Epithelial cell of proximal tubule (primary cell): ENCODE measurements around the gene CIDEC. TPM values are rescaled to one million over a fixed set of nuclear protein-coding genes. Genes with fewer than 3 reads are reported as not detected.

Experiments
- DNase-seq: peaks from one replicate; pipeline ENCODE4 v3.0.0-alpha.2; 2011; ENCODE audit warnings: low read depth
- H3K4me3 ChIP-seq: 2 replicates; pipeline ENCODE4 v1.5.1; 2011; ENCODE audit warnings: low read depth, mild to moderate bottlenecking, low read length
- CTCF ChIP-seq: conservative IDR thresholded peaks from 2 replicates; pipeline ENCODE4 v1.5.1; 2012; ENCODE audit warnings: low read depth, mild to moderate bottlenecking, low read length
- total RNA-seq: library from RNA; depleted of rRNA; stranded (reverse); fragments of >200 nt; gene quantifications from 2 replicates; pipeline ENCODE4 v1.2.3, GENCODE V29; 2015

Gene CIDEC
- total RNA-seq, 1 donor from 2014 or later = not detected

GRCh38 chr3:9909221-9910013 lies 29.4 kb upstream of the CIDEC start:
- H3K4me3 ChIP-seq = no peak overlapping the region
- TF ChIP-seq CTCF = no peak
- no peak for DNase-seq

- TF ChIP-seq CTCF = no peak
Measured at GRCh38 chr3:9908286-9908685, 28.2 kb upstream of the CIDEC start.

GRCh38 chr3:9906480-9906879 lies 26.4 kb upstream of the CIDEC start:
- no peak overlapping the region for H3K4me3 ChIP-seq
- no peak for TF ChIP-seq CTCF

More at GRCh38 chr3:9908286-9908685, 28.2 kb upstream of the CIDEC start:
- no peak overlapping the region for H3K4me3 ChIP-seq
- DNase-seq = no peak

GRCh38 chr3:9903904-9904303 lies 23.9 kb upstream of the CIDEC start:
- no peak overlapping the region for H3K4me3 ChIP-seq
- TF ChIP-seq CTCF = no peak
- no peak for DNase-seq

More at GRCh38 chr3:9906480-9906879, 26.4 kb upstream of the CIDEC start:
- no peak for DNase-seq

- no peak for TF ChIP-seq CTCF
- DNase-seq = no peak
- H3K4me3 ChIP-seq = peak overlapping the region; percentile 46
Measured at GRCh38 chr3:9903238-9903624, 23.2 kb upstream of the CIDEC start.

GRCh38 chr3:9902372-9903237 lies 22.6 kb upstream of the CIDEC start, which contains the start of gene IL17RE:
TSS of gene IL17RE (plus strand) at chr3:9902848. CDS start at chr3:9902933, 85 bp downstream.
- no peak for TF ChIP-seq CTCF
- no peak for DNase-seq

More at GRCh38 chr3:9902372-9903237, 22.6 kb upstream of the CIDEC start, which contains the start of gene IL17RE:
- H3K4me3 ChIP-seq = peak within 1 kb of the TSS; percentile 46
